A549 (cell line): ENCODE data around the gene HTRA3.

Source experiments
- BHLHE40 ChIP-seq: IDR thresholded peaks from 2 replicates; pipeline ENCODE4 v1.6.1; 2012; ENCODE audit warnings: low read depth, low read length, inconsistent platforms
- EP300 ChIP-seq, 2 experiments: fragments of >200 bp; sonication (Bioruptor Twin); formaldehyde crosslinking; IDR thresholded peaks; 2 replicates in 1 of 2; 3 replicates in 1 of 2; pipeline ENCODE4 v1.6.1; 2016 to 2017
- HOXB13 ChIP-seq: fragments of 250-450 bp; sonication (Bioruptor Pico); IDR thresholded peaks from 2 replicates; pipeline ENCODE4 v1.5.0; 2020; ENCODE audit warnings: low read depth, mild to moderate bottlenecking, moderate library complexity
- JUN ChIP-seq, 2 experiments: fragments of >200 bp; sonication (Bioruptor Twin); formaldehyde crosslinking; IDR thresholded peaks; 2 replicates in 1 of 2; 3 replicates in 1 of 2; pipeline ENCODE4 v1.6.1; 2016 to 2017
- KDM1A ChIP-seq: fragments of 200-600 bp; sonication (generic); IDR thresholded peaks from 2 replicates; pipeline ENCODE4 v1.6.1; 2016; ENCODE audit warnings: low read depth, mild to moderate bottlenecking
- MAFK ChIP-seq: fragments of 450-650 bp; IDR thresholded peaks from 2 replicates; pipeline ENCODE4 v1.6.1; 2014; ENCODE audit not compliant: partially characterized antibody
- NR3C1 ChIP-seq: fragments of >200 bp; sonication (Bioruptor Twin); formaldehyde crosslinking; IDR thresholded peaks from 3 replicates; pipeline ENCODE4 v1.6.1; 2017
- PHF8 ChIP-seq: fragments of 200-600 bp; sonication (generic); IDR thresholded peaks from 2 replicates; pipeline ENCODE4 v1.6.1; 2016; ENCODE audit warnings: low read depth, mild to moderate bottlenecking, antibody characterized with exemption, moderate library complexity, borderline replicate concordance
- RAD21 ChIP-seq, 2 experiments: fragments of >200 bp in 1 of 2; sonication (Bioruptor Twin) in 1 of 2; formaldehyde crosslinking in 1 of 2; IDR thresholded peaks in 1 of 2; conservative IDR thresholded peaks in 1 of 2; 2 replicates in 1 of 2; 3 replicates in 1 of 2; pipeline ENCODE4 v1.6.1; 2012 to 2018; ENCODE audit warnings: inconsistent platforms in 1 of 2
- RARB ChIP-seq: fragments of 250-450 bp; sonication (Bioruptor Pico); IDR thresholded peaks from 2 replicates; pipeline ENCODE4 v1.8.0; 2021; ENCODE audit warnings: mild to moderate bottlenecking, moderate library complexity
- RCOR1 ChIP-seq: fragments of 150-350 bp; IDR thresholded peaks from 2 replicates; pipeline ENCODE4 v1.6.1; 2014; ENCODE audit warnings: antibody characterized with exemption, low read length, low read depth
- TF ChIP-seq, protein P1 (sequence below): fragments of >200 bp; sonication (Bioruptor Twin); formaldehyde crosslinking; IDR thresholded peaks from 3 replicates; pipeline ENCODE4 v1.5.1; 2016
- TF ChIP-seq, protein P2 (sequence below): fragments of 250-450 bp; sonication (Bioruptor Pico); IDR thresholded peaks from 2 replicates; pipeline ENCODE4 v1.5.0; 2020; ENCODE audit warnings: low read depth, mild to moderate bottlenecking, moderate library complexity
- TF ChIP-seq, protein P3 (sequence below): fragments of >200 bp; sonication (Bioruptor Twin); formaldehyde crosslinking; IDR thresholded peaks from 2 replicates; pipeline ENCODE4 v1.6.1; 2016

DNA sequence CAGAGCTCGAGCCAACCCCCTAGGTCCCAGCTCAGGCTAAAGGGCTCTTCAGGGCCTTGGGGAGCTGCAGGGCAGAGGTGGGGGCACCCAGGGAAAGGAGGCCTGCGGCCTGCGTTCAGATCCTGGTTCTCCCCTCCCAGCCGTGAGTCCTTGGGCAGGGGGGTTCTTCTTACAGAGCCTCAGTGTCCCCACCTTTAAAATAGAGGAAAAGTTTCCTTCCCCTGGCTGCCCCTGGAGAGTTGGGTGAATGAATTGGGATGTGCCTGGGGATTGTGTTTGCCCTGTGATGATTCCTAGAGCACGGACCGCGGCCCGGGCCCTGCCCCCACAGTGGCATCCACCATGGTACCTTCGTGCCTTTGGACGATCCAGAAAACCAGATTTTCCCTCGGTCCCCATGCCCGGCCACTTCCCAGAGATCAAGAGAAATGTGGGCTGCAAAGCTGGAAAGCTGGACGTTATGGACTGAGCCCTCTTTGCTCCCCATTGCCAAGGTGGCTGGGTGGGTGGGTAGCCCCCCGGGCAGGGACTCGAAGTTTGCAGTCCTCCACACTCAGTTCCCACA is 11.4 kb downstream of the HTRA3 start:
- TF ChIP-seq, protein P1, sequence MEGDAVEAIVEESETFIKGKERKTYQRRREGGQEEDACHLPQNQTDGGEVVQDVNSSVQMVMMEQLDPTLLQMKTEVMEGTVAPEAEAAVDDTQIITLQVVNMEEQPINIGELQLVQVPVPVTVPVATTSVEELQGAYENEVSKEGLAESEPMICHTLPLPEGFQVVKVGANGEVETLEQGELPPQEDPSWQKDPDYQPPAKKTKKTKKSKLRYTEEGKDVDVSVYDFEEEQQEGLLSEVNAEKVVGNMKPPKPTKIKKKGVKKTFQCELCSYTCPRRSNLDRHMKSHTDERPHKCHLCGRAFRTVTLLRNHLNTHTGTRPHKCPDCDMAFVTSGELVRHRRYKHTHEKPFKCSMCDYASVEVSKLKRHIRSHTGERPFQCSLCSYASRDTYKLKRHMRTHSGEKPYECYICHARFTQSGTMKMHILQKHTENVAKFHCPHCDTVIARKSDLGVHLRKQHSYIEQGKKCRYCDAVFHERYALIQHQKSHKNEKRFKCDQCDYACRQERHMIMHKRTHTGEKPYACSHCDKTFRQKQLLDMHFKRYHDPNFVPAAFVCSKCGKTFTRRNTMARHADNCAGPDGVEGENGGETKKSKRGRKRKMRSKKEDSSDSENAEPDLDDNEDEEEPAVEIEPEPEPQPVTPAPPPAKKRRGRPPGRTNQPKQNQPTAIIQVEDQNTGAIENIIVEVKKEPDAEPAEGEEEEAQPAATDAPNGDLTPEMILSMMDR, result no peak
- TF ChIP-seq BHLHE40 (no peak), RCOR1 (no peak), NR3C1 (no peak), JUN (IDR thresholded peaks at IDR 0.05) (no peak), RAD21 (conservative IDR thresholded peaks at IDR 0.05 in 1 of 2, IDR thresholded peaks at IDR 0.05 in 1 of 2) (no peak), EP300 (IDR thresholded peaks at IDR 0.05) (no peak), KDM1A (no peak), MAFK (no peak), RARB (no peak), PHF8 (no peak), HOXB13 (CRISPR knock-in tag) (no peak)
- TF ChIP-seq, protein P2, sequence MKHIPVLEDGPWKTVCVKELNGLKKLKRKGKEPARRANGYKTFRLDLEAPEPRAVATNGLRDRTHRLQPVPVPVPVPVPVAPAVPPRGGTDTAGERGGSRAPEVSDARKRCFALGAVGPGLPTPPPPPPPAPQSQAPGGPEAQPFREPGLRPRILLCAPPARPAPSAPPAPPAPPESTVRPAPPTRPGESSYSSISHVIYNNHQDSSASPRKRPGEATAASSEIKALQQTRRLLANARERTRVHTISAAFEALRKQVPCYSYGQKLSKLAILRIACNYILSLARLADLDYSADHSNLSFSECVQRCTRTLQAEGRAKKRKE (CRISPR knock-in tag), result no peak
- TF ChIP-seq, protein P3, sequence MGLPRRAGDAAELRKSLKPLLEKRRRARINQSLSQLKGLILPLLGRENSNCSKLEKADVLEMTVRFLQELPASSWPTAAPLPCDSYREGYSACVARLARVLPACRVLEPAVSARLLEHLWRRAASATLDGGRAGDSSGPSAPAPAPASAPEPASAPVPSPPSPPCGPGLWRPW, result no peak
